Testis (tissue), 3 donors: Measurements from ENCODE around the gene HPN. TPM values are rescaled to one million over a fixed set of nuclear protein-coding genes. Genes with fewer than 3 reads are reported as not detected.
"Not testable (repeated sequence)": the region's sequence is repeated elsewhere in the genome, so short reads cannot be mapped to it uniquely, and the experiment has no call there.

ENCODE experiments used
- DNase-seq: peaks from one replicate; pipeline ENCODE4 v3.0.0-alpha.2; 2019
- H3K27ac ChIP-seq, 2 donors: fragments of 200-600 bp; sonication (generic); one replicate each; pipeline ENCODE4 v1.5.1; 2019
- H3K27me3 ChIP-seq: fragments of 200-600 bp; sonication (generic); one replicate; pipeline ENCODE4 v1.5.1; 2019
- H3K36me3 ChIP-seq: fragments of 200-600 bp; sonication (generic); one replicate; pipeline ENCODE4 v1.5.1; 2017; ENCODE audit warnings: low read depth; ENCODE audit errors: missing control alignments
- H3K4me1 ChIP-seq: fragments of 200-600 bp; sonication (generic); one replicate; pipeline ENCODE4 v1.5.1; 2019
- H3K4me3 ChIP-seq, 2 donors: fragments of 200-600 bp; sonication (generic); one replicate each; pipeline ENCODE4 v1.5.1; 2017 to 2019
- H3K9me3 ChIP-seq: fragments of 200-600 bp; sonication (generic); one replicate; pipeline ENCODE4 v1.5.1; 2017
- POLR2A ChIP-seq: fragments of 450-650 bp; IDR thresholded peaks from one replicate; pipeline ENCODE4 v1.6.1; 2017; ENCODE audit warnings: antibody characterized with exemption, mild to moderate bottlenecking, moderate library complexity
- WGBS, 2 donors: methylation state at CpG; one replicate each; pipeline ENCODE4 v1.1.5; 2018; 5-methylcytosine and 5-hydroxymethylcytosine counted together
- intact Hi-C: fragments of 100-400 bp; cut with DNase I; formaldehyde crosslinking; loops from one replicate; pipeline ENCODE4 v1.15.1; 2023; ENCODE audit warnings: low total_unique reads
- polyA plus RNA-seq: library from polyadenylated mRNA; stranded (reverse); fragments of 350-450 nt; fragmentation: Illumina TruSeq; extraction: RNeasy Lipid Tissue Mini Kit (QIAGEN cat#74804); gene quantifications from one replicate; pipeline ENCODE4 v1.2.3, GENCODE V29; 2014; ENCODE audit warnings: low read depth, low replicate concordance; ENCODE audit not compliant: insufficient read depth
- total RNA-seq, 2 donors: library from RNA; depleted of rRNA; stranded (reverse); fragments of >200 nt; gene quantifications; one replicate each; pipeline ENCODE4 v1.2.3, GENCODE V29; 2016
- TF ChIP-seq, protein P1 (sequence below), 3 experiments: fragments of 450-650 bp in 2 of 3; fragments of 200-600 bp in 1 of 3; sonication (generic) in 1 of 3; IDR thresholded peaks; one replicate each; pipeline ENCODE4 v1.5.1; 2016 to 2019; ENCODE audit warnings: antibody characterized with exemption in 3 of 3, mild to moderate bottlenecking in 2 of 3, moderate library complexity in 1 of 3

Gene HPN
- total and polyA plus RNA-seq, 3 donors from 2014 or later, result 0.79 to 8.2 (median 1.7) TPM

DNA sequence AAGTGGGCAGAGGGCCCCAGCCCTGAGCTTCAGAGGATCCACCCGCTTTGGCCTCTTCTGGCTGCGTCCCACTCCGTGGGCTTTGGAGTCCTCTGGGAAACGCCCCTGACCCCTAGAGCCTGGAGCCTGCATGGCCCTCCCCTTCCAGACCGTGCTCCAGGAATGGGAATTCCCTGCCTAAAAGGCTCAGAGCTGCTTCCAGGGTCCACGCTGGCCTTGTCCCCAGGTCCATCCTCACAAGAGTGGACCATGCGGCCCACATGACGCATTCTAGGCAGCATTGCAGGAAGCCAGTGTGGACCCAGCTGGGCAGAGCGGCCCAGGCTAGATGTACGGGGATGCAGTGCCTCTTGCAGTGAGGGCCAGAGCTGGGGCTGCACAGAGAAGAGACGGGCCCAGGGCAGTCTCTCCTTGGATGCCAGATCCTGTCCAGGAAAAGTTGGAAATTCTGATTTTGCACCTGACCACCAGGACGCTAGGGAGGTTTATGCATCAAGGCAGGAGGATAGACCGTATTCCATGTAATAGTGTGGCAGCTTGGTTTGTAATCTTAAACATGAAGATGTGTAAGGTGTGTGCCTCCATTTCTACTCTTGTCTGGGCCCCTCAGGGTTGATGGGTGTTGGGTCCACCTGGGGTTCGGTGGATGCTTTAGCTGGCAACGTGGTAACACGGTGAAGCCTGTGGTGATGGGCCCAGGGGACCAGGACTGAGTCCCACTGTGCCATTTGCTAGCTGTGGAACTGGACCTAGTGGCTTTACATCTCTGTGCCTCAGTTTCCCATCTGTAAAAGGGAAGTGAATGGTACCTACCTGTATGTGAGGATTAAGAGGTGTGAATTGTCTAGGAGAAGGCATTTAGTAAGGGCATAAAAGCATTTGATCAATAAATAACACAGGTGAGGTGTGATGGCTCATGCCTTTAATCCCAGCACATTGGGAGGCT is 59.3 kb downstream of the HPN start:
- no peak for TF ChIP-seq POLR2A
- TF ChIP-seq, protein P1, sequence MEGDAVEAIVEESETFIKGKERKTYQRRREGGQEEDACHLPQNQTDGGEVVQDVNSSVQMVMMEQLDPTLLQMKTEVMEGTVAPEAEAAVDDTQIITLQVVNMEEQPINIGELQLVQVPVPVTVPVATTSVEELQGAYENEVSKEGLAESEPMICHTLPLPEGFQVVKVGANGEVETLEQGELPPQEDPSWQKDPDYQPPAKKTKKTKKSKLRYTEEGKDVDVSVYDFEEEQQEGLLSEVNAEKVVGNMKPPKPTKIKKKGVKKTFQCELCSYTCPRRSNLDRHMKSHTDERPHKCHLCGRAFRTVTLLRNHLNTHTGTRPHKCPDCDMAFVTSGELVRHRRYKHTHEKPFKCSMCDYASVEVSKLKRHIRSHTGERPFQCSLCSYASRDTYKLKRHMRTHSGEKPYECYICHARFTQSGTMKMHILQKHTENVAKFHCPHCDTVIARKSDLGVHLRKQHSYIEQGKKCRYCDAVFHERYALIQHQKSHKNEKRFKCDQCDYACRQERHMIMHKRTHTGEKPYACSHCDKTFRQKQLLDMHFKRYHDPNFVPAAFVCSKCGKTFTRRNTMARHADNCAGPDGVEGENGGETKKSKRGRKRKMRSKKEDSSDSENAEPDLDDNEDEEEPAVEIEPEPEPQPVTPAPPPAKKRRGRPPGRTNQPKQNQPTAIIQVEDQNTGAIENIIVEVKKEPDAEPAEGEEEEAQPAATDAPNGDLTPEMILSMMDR (IDR thresholded peaks at IDR 0.05), result no peak
- intact Hi-C loops, result no loop called here
- Histone ChIP-seq H3K27me3 (no peaks in the 10 kb centered on the region), H3K4me3 (no peak overlapping the region), H3K36me3 (no peaks in the 10 kb centered on the region), H3K4me1 (no peaks in the 10 kb centered on the region), H3K9me3 (no peaks in the 10 kb centered on the region), H3K27ac (no peak overlapping the region)
- 74 to 75% methylated on average over 15 to 16 of the region's 16 CpGs for WGBS, 2 donors
- no peak for DNase-seq

DNA sequence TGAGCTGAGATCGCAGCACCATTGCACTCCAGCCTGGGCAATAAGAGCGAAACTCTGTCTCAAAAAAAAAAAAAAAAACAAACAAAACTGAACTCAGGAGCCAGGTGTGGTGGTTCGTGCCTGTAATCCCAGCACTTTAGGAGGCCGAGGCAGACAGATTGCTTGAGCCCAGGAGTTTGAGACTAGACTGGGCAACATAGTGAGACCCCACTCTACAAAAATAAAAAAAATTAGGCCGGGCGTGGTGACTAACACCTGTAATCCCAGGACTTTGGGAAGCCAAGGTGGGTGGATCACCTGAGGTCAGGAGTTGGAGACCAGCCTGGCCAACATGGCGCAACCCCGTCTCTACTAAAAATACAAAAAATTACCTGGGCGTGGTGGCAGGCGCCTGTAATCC is 60.4 kb downstream of the HPN start:
- intact Hi-C loops, H3K4me3 ChIP-seq, H3K27ac ChIP-seq, H3K36me3 ChIP-seq, DNase-seq, H3K9me3 ChIP-seq, H3K27me3 ChIP-seq, H3K4me1 ChIP-seq: not testable (repeated sequence)
- WGBS, 2 donors, result 93 to 95% methylated on average over 10 of the region's 10 CpGs

DNA sequence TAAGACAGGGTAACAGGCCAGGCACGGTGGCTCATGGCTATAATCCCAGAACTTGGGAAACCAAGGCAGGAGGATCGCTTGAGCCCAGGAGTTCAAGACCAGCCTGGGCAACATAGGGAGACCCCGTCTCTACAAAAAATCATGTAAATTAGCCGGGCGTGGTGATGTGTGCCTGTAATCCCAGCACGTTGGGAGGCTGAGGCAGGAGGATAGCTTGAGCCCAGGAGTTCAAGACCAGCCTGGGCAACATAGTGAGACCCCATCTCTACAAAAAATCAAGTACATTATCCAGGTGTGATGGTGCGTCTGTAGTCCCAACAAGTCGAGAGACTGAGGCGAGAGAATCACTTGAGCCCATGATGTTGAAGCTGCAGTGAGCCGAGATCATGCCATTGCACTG is 62.1 kb downstream of the HPN start:
- 79 to 83% methylated on average over 10 of the region's 10 CpGs for WGBS, 2 donors
- H3K4me1 ChIP-seq, H3K4me3 ChIP-seq, H3K9me3 ChIP-seq, H3K36me3 ChIP-seq, intact Hi-C loops, H3K27me3 ChIP-seq, H3K27ac ChIP-seq, DNase-seq: not testable (repeated sequence)

DNA sequence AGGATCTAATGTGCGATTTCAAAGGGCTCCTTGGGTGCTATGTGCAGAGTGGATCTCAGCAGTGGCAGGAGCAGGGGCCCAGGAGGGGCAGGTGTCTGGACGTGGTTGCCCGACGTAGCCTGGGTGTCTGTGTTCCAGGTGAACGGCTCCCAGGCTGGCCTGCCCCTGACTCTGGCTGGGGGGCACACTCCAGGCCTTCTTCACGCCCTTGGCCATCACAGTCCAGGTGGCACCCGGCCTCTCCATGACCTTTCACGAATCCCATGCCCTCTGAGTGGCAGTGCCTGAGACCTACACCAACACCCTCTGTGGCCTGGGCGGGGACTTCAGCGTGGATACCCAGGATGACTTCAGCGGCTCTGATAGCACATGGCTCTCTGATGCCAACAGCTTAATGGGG is 62.8 kb downstream of the HPN start:
- intact Hi-C loops, result no loop called here
- WGBS, 2 donors, result 82 to 87% methylated on average over 5 to 11 of the region's 11 CpGs
- H3K27me3 ChIP-seq, result no peaks in the 10 kb centered on the region

DNA sequence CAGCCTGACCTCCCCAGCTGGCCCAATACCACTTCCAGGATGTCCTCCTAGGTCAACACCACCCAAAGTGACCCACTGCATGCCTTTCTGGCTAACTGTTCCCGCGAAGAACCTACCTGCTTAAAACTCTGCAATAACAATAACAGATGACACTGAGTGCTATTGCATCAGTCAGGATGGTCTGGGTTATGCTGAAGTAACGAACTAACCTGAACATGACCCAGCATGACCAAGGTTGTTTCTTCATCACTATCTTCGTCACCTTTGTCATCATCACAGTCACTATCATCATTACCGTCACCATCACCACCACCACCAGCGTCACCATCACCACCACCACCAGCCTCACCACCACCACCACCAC is 63.5 kb downstream of the HPN start:
- Histone ChIP-seq H3K27me3 (no peaks in the 10 kb centered on the region), H3K27ac (no peak overlapping the region), H3K9me3 (no peaks in the 10 kb centered on the region), H3K4me1 (no peaks in the 10 kb centered on the region), H3K4me3 (no peak overlapping the region), H3K36me3 (no peaks in the 10 kb centered on the region)
- WGBS, 2 donors, result 94 to 95% methylated on average over 6 of the region's 6 CpGs
- intact Hi-C loops, result no loop called here
- no peak for DNase-seq
- no peak for TF ChIP-seq POLR2A
- TF ChIP-seq, protein P1 (IDR thresholded peaks at IDR 0.05), result no peak

More for the DNA sequence above, 62.8 kb downstream of the HPN start:
- TF ChIP-seq POLR2A, result no peak
- TF ChIP-seq, protein P1 (IDR thresholded peaks at IDR 0.05), result no peak
- no peaks in the 10 kb centered on the region for H3K4me1 ChIP-seq
- no peaks in the 10 kb centered on the region for H3K36me3 ChIP-seq
- no peaks in the 10 kb centered on the region for H3K9me3 ChIP-seq
- H3K27ac ChIP-seq, result no peak overlapping the region
- H3K4me3 ChIP-seq, result no peak overlapping the region
- no peak for DNase-seq
